A549 (cell line): Measurements from ENCODE around the gene PLEKHH1. TPM values are rescaled to one million over a fixed set of nuclear protein-coding genes. Genes with fewer than 3 reads are reported as not detected.

Source experiments
- ATAC-seq, 2 experiments: fragments of 200-7000 bp in 1 of 2; fragments of >200 bp in 1 of 2; cut with Nextera tagmentation in 1 of 2; cut with Tn5 transposase in 1 of 2; 3 replicates each; pipeline versions ENCODE4 v1.8.0 to v1.9.1; 2018 to 2020; ENCODE audit warnings: mild to moderate bottlenecking in 1 of 2, moderate library complexity in 1 of 2
- CTCF ChIA-PET: fragments of 300-600 bp; sonication (Branson Sonifier 250); formaldehyde crosslinking; extraction: SDS; loops from one replicate; lab custom pipeline; 2021; ENCODE audit warnings: antibody characterized with exemption, inconsistent platforms; lab: Yijun Ruan, JAX
- POLR2A ChIA-PET: fragments of 350-600 bp; formaldehyde crosslinking; extraction: SDS; loops from one replicate; lab custom pipeline; 2021; ENCODE audit warnings: antibody characterized with exemption, inconsistent platforms; lab: Yijun Ruan, JAX
- DNase-seq, 2 experiments: peaks; one replicate each; pipeline versions ENCODE4 v3.0.0 to v3.0.0-alpha.2; 2011 to 2016; ENCODE audit warnings: low read depth in 1 of 2, low spot score in 1 of 2
- FAIRE-seq: peaks from 2 replicates; lab custom pipeline; 2011; peaks lifted over from hg19 to GRCh38; lab: Jason Lieb, UNC
- H3K27ac ChIP-seq, 2 experiments: fragments of >200 bp; sonication (Bioruptor Twin); formaldehyde crosslinking; 3 replicates each; pipeline ENCODE4 v1.5.1; 2016 to 2017
- H3K4me1 ChIP-seq: fragments of >200 bp; sonication (Bioruptor Twin); formaldehyde crosslinking; 3 replicates; pipeline ENCODE4 v1.6.1; 2016
- H3K4me2 ChIP-seq: fragments of >200 bp; sonication (Bioruptor Twin); formaldehyde crosslinking; 3 replicates; pipeline ENCODE4 v1.6.1; 2016
- H3K4me3 ChIP-seq: fragments of >200 bp; sonication (Bioruptor Twin); formaldehyde crosslinking; 3 replicates; pipeline ENCODE4 v1.5.1; 2016
- H3K9me3 ChIP-seq: fragments of >200 bp; sonication (Bioruptor Twin); formaldehyde crosslinking; 3 replicates; pipeline ENCODE4 v1.6.1; 2016
- BCL3 ChIP-seq: fragments of >200 bp; sonication (Bioruptor Twin); formaldehyde crosslinking; IDR thresholded peaks from 3 replicates; pipeline ENCODE4 v1.6.1; 2016
- CBX2 ChIP-seq: fragments of 200-600 bp; sonication (generic); IDR thresholded peaks from 2 replicates; pipeline ENCODE4 v1.6.1; 2016; ENCODE audit warnings: low read depth, mild to moderate bottlenecking, borderline replicate concordance
- CBX8 ChIP-seq: fragments of 200-600 bp; sonication (generic); IDR thresholded peaks from 2 replicates; pipeline ENCODE4 v1.6.1; 2016
- EHMT2 ChIP-seq: fragments of 200-600 bp; sonication (generic); IDR thresholded peaks from 2 replicates; pipeline ENCODE4 v1.6.1; 2016; ENCODE audit warnings: antibody characterized with exemption, low read depth, mild to moderate bottlenecking, moderate library complexity
- EP300 ChIP-seq, 2 experiments: fragments of >200 bp; sonication (Bioruptor Twin); formaldehyde crosslinking; IDR thresholded peaks; 2 replicates in 1 of 2; 3 replicates in 1 of 2; pipeline ENCODE4 v1.6.1; 2016 to 2017
- FOSB ChIP-seq: fragments of 250-450 bp; sonication (Bioruptor Pico); IDR thresholded peaks from 2 replicates; pipeline ENCODE4 v1.5.0; 2020; ENCODE audit warnings: mild to moderate bottlenecking, moderate library complexity
- FOSL2 ChIP-seq, 2 experiments: fragments of 450-650 bp in 1 of 2; fragments of >200 bp in 1 of 2; sonication (Bioruptor Twin) in 1 of 2; formaldehyde crosslinking; IDR thresholded peaks; 2 replicates each; pipeline versions ENCODE4 v1.5.0 to v1.6.1; 2016 to 2020; ENCODE audit warnings: mild to moderate bottlenecking in 1 of 2, moderate library complexity in 1 of 2
- FOXS1 ChIP-seq: fragments of 250-450 bp; sonication (Bioruptor Pico); IDR thresholded peaks from 2 replicates; pipeline ENCODE4 v1.5.0; 2020; ENCODE audit warnings: mild to moderate bottlenecking, moderate library complexity
- HOXB5 ChIP-seq: fragments of 250-450 bp; sonication (Bioruptor Pico); IDR thresholded peaks from 2 replicates; pipeline ENCODE4 v1.5.0; 2020; ENCODE audit warnings: mild to moderate bottlenecking, moderate library complexity
- JUN ChIP-seq, 2 experiments: fragments of >200 bp; sonication (Bioruptor Twin); formaldehyde crosslinking; IDR thresholded peaks; 2 replicates in 1 of 2; 3 replicates in 1 of 2; pipeline ENCODE4 v1.6.1; 2016 to 2017
- KDM1A ChIP-seq: fragments of 200-600 bp; sonication (generic); IDR thresholded peaks from 2 replicates; pipeline ENCODE4 v1.6.1; 2016; ENCODE audit warnings: low read depth, mild to moderate bottlenecking
- MYC ChIP-seq: IDR thresholded peaks from 2 replicates; pipeline ENCODE4 v1.6.1; 2012; ENCODE audit warnings: mild to moderate bottlenecking, inconsistent platforms, low read length, improper control_type of control experiment, borderline replicate concordance
- PHF8 ChIP-seq: fragments of 200-600 bp; sonication (generic); IDR thresholded peaks from 2 replicates; pipeline ENCODE4 v1.6.1; 2016; ENCODE audit warnings: low read depth, mild to moderate bottlenecking, antibody characterized with exemption, moderate library complexity, borderline replicate concordance
- RFX5 ChIP-seq: fragments of 450-650 bp; IDR thresholded peaks from 2 replicates; pipeline ENCODE4 v1.7.1; 2014; ENCODE audit warnings: antibody characterized with exemption, mild to moderate bottlenecking, moderate library complexity
- USF2 ChIP-seq: fragments of 450-650 bp; IDR thresholded peaks from 2 replicates; pipeline ENCODE4 v1.6.1; 2014; ENCODE audit warnings: antibody characterized with exemption
- ZC3H11A ChIP-seq: fragments of 450-650 bp; IDR thresholded peaks from 2 replicates; pipeline ENCODE4 v1.6.1; 2014; ENCODE audit warnings: antibody characterized with exemption, mild to moderate bottlenecking
- ZFP36 ChIP-seq: fragments of 450-650 bp; IDR thresholded peaks from 2 replicates; pipeline ENCODE4 v1.6.1; 2014; ENCODE audit warnings: borderline replicate concordance; ENCODE audit not compliant: partially characterized antibody
- ZNF302 ChIP-seq: fragments of 250-450 bp; sonication (Bioruptor Pico); IDR thresholded peaks from 2 replicates; pipeline ENCODE4 v1.9.0; 2021; ENCODE audit warnings: inconsistent platforms, mild to moderate bottlenecking, moderate library complexity
- WGBS: methylation state at CpG from one replicate; pipeline ENCODE4 v1.1.6; 2017; ENCODE audit errors: missing lambda C conversion rate; 5-methylcytosine and 5-hydroxymethylcytosine counted together
- polyA plus RNA-seq, 4 experiments: library from polyadenylated mRNA; depleted of rRNA in 3 of 4; stranded (reverse); fragments of >200 nt; fragmentation: RNase III in 1 of 4; extraction: RNeasy Plus Mini Kit Qiagen cat#74134 plus additional on column Dnase treatment in 1 of 4; gene quantifications; 2 replicates in 3 of 4; 3 replicates in 1 of 4; pipeline ENCODE4 v1.2.3, GENCODE V29; 2011 to 2017
- TF ChIP-seq, protein P1 (sequence below): fragments of >200 bp; sonication (Bioruptor Twin); formaldehyde crosslinking; IDR thresholded peaks from 3 replicates; pipeline ENCODE4 v1.5.1; 2016
- TF ChIP-seq, protein P2 (sequence below): fragments of >200 bp; sonication (Bioruptor Twin); formaldehyde crosslinking; IDR thresholded peaks from 2 replicates; pipeline ENCODE4 v1.6.1; 2016
- TF ChIP-seq, protein P3 (sequence below): fragments of 250-450 bp; sonication (Bioruptor Pico); IDR thresholded peaks from 2 replicates; pipeline ENCODE4 v1.5.0; 2021; ENCODE audit warnings: mild to moderate bottlenecking, moderate library complexity, borderline replicate concordance

PLEKHH1 gene
- polyA plus RNA-seq, 2 of the 4 experiments (the other 2 are of a cell fraction): 3.5 to 5.1 TPM

- TF ChIP-seq USF2: no peak
- no peak overlapping the region for H3K27ac ChIP-seq
- H3K4me3 ChIP-seq: no peak overlapping the region
- 87% methylated on average over 3 of the region's 3 CpGs for WGBS
- no peak overlapping the region for H3K4me2 ChIP-seq
- CTCF ChIA-PET: interaction anchor here (0.9 to 31.9 kb wide), 37 partner anchors 8 to 225 kb away, joined by 3 to 517 read pairs (median 6); partner anchors contain the start of genes ARG2, ATP6V1D, PIGH and PLEKHH1
- no peaks in the 10 kb centered on the region for H3K4me1 ChIP-seq
- no peak for ATAC-seq
- no peaks in the 10 kb centered on the region for H3K9me3 ChIP-seq
- POLR2A ChIA-PET: no interaction called here
- FAIRE-seq: no peak
- no peak for DNase-seq
These were observed 51.9 kb downstream of the PLEKHH1 start for GRCh38 chr14:67584978-67585377.

DNA sequence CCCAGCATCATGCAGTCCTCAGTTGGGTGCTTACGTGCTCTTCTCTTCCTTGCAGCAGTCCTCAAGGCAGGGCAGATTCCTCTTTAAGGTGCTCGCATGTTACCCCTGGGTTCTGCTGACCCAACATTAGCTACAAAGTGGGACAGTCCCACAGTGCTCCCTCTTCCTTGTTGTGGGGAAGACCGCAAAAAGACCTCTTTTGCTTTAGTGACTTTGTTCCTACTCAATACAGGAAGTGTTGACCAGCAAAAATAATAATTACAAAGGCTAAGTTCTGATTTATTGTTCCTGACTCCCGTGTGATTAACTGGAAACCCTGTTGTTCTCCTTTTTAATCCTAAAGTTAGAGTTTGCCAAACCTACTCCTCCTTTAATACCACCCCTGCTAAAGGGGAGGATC is 53.3 kb downstream of the PLEKHH1 start:
- ChIA-PET CTCF (interaction anchor here (0.6 to 31.9 kb wide), 9 partner anchors 14 to 1228 kb away, joined by 3 to 517 read pairs (median 17); partner anchors contain the start of genes PIGH, RDH12 and VTI1B), POLR2A (interaction anchor here (0.7 kb wide), 1 partner anchor 16 kb away, joined by 3 read pairs; no protein-coding TSS in a partner anchor)
- ATAC-seq (no peak), DNase-seq (no peak), FAIRE-seq (no peak)
- no peak overlapping the region for H3K4me2 ChIP-seq
- H3K9me3 ChIP-seq: no peaks in the 10 kb centered on the region
- 80% methylated on average over 4 of the region's 4 CpGs for WGBS
- H3K4me1 ChIP-seq: no peaks in the 10 kb centered on the region
- TF ChIP-seq, protein P1, sequence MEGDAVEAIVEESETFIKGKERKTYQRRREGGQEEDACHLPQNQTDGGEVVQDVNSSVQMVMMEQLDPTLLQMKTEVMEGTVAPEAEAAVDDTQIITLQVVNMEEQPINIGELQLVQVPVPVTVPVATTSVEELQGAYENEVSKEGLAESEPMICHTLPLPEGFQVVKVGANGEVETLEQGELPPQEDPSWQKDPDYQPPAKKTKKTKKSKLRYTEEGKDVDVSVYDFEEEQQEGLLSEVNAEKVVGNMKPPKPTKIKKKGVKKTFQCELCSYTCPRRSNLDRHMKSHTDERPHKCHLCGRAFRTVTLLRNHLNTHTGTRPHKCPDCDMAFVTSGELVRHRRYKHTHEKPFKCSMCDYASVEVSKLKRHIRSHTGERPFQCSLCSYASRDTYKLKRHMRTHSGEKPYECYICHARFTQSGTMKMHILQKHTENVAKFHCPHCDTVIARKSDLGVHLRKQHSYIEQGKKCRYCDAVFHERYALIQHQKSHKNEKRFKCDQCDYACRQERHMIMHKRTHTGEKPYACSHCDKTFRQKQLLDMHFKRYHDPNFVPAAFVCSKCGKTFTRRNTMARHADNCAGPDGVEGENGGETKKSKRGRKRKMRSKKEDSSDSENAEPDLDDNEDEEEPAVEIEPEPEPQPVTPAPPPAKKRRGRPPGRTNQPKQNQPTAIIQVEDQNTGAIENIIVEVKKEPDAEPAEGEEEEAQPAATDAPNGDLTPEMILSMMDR: no peak
- TF ChIP-seq RFX5: no peak
- TF ChIP-seq, protein P2, sequence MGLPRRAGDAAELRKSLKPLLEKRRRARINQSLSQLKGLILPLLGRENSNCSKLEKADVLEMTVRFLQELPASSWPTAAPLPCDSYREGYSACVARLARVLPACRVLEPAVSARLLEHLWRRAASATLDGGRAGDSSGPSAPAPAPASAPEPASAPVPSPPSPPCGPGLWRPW: no peak
- no peak for TF ChIP-seq FOSB (CRISPR knock-in tag)
- no peak for TF ChIP-seq FOSL2 (IDR thresholded peaks at IDR 0.05)
- no peak for TF ChIP-seq FOSL2 (CRISPR knock-in tag; IDR thresholded peaks at IDR 0.05)
- TF ChIP-seq HOXB5 (CRISPR knock-in tag): no peak
- no peak for TF ChIP-seq KDM1A
- TF ChIP-seq, protein P3, sequence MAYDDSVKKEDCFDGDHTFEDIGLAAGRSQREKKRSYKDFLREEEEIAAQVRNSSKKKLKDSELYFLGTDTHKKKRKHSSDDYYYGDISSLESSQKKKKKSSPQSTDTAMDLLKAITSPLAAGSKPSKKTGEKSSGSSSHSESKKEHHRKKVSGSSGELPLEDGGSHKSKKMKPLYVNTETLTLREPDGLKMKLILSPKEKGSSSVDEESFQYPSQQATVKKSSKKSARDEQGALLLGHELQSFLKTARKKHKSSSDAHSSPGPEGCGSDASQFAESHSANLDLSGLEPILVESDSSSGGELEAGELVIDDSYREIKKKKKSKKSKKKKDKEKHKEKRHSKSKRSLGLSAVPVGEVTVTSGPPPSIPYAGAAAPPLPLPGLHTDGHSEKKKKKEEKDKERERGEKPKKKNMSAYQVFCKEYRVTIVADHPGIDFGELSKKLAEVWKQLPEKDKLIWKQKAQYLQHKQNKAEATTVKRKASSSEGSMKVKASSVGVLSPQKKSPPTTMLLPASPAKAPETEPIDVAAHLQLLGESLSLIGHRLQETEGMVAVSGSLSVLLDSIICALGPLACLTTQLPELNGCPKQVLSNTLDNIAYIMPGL: no peak
- TF ChIP-seq ZNF302: no peak
- no peak for TF ChIP-seq BCL3
- TF ChIP-seq CBX8: no peak
- no peak for TF ChIP-seq ZFP36
- no peak for TF ChIP-seq MYC
- TF ChIP-seq JUN (IDR thresholded peaks at IDR 0.05): no peak
- no peak for TF ChIP-seq ZC3H11A
- TF ChIP-seq CBX2: no peak
- TF ChIP-seq EP300 (IDR thresholded peaks at IDR 0.05): no peak
- TF ChIP-seq PHF8: no peak
- no peak for TF ChIP-seq FOXS1 (CRISPR knock-in tag)
- no peak for TF ChIP-seq EHMT2
- H3K27ac ChIP-seq: no peak overlapping the region
- no peak overlapping the region for H3K4me3 ChIP-seq
